Central memory CD8-positive, alpha-beta T cell (primary cell): ENCODE results near the gene TMEM116.
"Not testable (repeated sequence)": the region's sequence is repeated elsewhere in the genome, so short reads cannot be mapped to it uniquely, and the experiment has no call there.

Experiments
- ATAC-seq: fragments of 150-1000 bp; cut with Tn5 transposase; replicated peaks from 2 replicates; pipeline ENCODE4 v1.10.0; 2022; ENCODE audit warnings: mild to moderate bottlenecking, moderate FRiP score, moderate number of reproducible peaks; ENCODE audit not compliant: poor library complexity, severe bottlenecking; ENCODE audit errors: extremely low read depth
- DNase-seq, 2 donors: peaks; one replicate each; pipeline ENCODE4 v3.0.0; 2021; ENCODE audit warnings: low spot score in 2 of 2
- H3K27ac Mint-ChIP-seq: one replicate; pipeline ENCODE4 v1.8.0; 2022; ENCODE audit warnings: low read depth, mild to moderate bottlenecking, moderate library complexity, mixed read lengths
- H3K27me3 Mint-ChIP-seq: one replicate; pipeline ENCODE4 v1.8.0; 2022; ENCODE audit warnings: mixed read lengths
- H3K36me3 Mint-ChIP-seq: one replicate; pipeline ENCODE4 v1.8.0; 2022; ENCODE audit warnings: mild to moderate bottlenecking, moderate library complexity, mixed read lengths; ENCODE audit not compliant: insufficient read depth
- H3K4me1 Mint-ChIP-seq: one replicate; pipeline ENCODE4 v1.8.0; 2022; ENCODE audit warnings: mixed read lengths
- H3K4me3 Mint-ChIP-seq: one replicate; pipeline ENCODE4 v1.8.0; 2022; ENCODE audit warnings: mild to moderate bottlenecking, moderate library complexity, mixed read lengths
- H3K9me3 Mint-ChIP-seq: one replicate; pipeline ENCODE4 v1.8.0; 2022; ENCODE audit warnings: mixed read lengths

Gene TMEM116

DNA sequence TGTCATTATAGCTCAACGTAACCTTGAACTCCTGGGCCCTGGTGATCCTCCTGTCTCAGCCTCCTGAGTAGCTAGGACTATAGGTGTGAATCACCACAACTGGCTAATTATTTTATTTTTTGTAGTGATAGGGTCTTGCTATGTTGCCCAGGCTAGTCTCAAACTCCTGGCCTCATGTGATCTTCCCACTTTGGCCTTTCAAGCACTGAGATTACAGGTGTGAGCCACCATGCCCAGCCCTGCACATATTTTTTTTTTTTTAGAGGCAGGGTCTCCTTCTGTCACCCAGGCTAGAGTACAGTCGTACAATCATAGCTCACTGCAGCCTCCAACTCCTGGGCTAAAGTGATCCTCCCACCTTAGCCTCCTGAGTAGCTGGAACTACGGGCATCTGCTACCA lies 8.9 kb downstream of the TMEM116 start:
- Mint-ChIP-seq H3K27ac (no peak overlapping the region), H3K9me3 (no peaks in the 10 kb centered on the region), H3K27me3 (no peaks in the 10 kb centered on the region), H3K36me3 (peaks cover 2% of the 10 kb centered on the region), H3K4me3 (no peak overlapping the region), H3K4me1 (peaks cover 33% of the 10 kb centered on the region)
- DNase-seq (no peak), ATAC-seq (no peak)

DNA sequence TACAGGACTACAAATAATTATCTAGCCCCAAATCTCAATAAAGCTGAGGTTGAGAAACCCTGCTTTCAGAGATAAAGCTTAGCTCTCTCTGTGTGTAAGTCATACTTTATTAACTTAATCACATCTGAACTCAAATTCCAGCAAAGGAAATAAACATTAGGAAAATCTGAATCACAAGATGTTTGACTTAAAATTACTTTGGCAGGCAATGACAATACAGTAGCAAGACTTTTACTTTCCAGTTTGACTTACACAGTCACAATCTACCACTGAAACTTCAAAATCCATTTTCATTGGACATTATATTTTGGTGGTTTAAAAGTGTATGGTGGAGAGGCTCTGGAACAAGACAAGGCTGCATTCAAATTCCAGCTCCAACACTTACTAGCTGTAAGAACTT lies 11.4 kb downstream of the TMEM116 start:
- Mint-ChIP-seq H3K36me3 (peaks cover 2% of the 10 kb centered on the region), H3K4me1 (peaks cover 55% of the 10 kb centered on the region), H3K4me3 (peak overlapping the region; percentile 84), H3K27ac (peak overlapping the region; percentile 94), H3K9me3 (no peaks in the 10 kb centered on the region), H3K27me3 (no peaks in the 10 kb centered on the region)
- DNase-seq (no peak), ATAC-seq (no peak)

DNA sequence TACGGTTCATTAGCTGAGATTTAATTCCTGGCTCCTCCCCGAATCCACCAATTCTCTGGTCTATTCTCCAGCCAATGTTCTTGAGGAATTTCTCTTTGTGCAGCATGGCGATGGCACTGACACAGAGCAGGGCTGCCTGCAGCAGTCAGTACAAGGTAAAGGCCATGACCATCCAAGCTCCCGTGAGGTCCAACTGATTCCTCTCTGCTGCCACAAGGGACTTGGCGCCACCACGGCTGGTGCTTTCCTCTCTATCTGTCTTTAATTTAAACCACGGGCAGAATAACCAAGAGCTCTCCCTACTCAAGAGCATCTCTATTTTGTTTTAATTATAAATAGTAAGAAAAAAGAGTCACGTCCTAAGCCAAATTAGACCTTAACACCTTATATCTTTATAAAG lies 12.1 kb downstream of the TMEM116 start:
- peaks cover 55% of the 10 kb centered on the region for H3K4me1 Mint-ChIP-seq
- H3K27ac Mint-ChIP-seq = peak overlapping the region; percentile 94

DNA sequence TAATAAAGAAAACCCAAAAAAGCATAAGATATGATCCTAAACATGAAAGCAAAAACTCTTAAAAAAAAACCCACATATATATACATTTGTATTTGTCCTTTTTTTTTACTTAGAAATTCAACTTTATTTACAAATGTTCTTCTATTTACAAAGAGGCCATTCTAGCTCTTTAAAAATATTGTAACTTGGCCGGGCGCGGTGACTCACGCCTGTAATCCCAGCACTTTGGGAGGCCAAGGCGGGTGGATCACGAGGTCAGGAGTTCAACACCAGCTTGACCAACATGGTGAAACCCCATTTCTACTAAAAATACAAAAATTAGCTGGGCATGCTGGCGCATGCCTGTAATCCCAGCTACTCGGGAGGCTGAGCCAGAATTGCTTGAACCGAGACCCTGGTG lies 13.8 kb downstream of the TMEM116 start:
- not testable (repeated sequence) for H3K36me3 Mint-ChIP-seq, H3K9me3 Mint-ChIP-seq, DNase-seq, ATAC-seq, H3K27me3 Mint-ChIP-seq
- Mint-ChIP-seq H3K4me1 (peaks cover 63% of the 10 kb centered on the region), H3K27ac (peak overlapping the region; percentile 71), H3K4me3 (peak overlapping the region; percentile 39)

More for the DNA sequence above, 12.1 kb downstream of the TMEM116 start:
- no peak for ATAC-seq
- H3K27me3 Mint-ChIP-seq = no peaks in the 10 kb centered on the region
- DNase-seq = no peak
- peak overlapping the region; percentile 84 for H3K4me3 Mint-ChIP-seq
- no peaks in the 10 kb centered on the region for H3K9me3 Mint-ChIP-seq
- H3K36me3 Mint-ChIP-seq = peaks cover 2% of the 10 kb centered on the region

DNA sequence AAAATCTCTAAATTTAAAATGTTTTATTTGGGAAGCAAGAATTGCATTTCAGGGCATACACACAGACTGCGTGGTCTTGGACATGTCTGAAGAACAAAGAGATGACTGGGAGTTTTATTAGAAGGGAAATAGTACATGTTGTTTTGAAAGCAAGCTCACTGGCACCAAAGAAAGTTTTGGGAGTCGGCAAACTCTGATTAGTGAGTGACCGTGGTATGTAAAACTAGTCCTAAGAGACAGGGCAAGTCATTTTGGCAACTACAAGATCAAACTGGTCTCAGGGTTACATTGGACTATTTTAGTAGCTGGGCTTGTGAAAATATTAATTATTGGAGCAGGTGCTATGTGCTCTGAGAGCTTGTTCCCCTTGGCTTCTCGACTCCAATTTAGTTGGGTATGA lies 14.9 kb downstream of the TMEM116 start:
- Mint-ChIP-seq H3K4me1 (peaks cover 74% of the 10 kb centered on the region), H3K27ac (no peak overlapping the region), H3K4me3 (no peak overlapping the region), H3K36me3 (peaks cover 8% of the 10 kb centered on the region), H3K27me3 (no peaks in the 10 kb centered on the region), H3K9me3 (no peaks in the 10 kb centered on the region)
- DNase-seq (no peak), ATAC-seq (no peak)

DNA sequence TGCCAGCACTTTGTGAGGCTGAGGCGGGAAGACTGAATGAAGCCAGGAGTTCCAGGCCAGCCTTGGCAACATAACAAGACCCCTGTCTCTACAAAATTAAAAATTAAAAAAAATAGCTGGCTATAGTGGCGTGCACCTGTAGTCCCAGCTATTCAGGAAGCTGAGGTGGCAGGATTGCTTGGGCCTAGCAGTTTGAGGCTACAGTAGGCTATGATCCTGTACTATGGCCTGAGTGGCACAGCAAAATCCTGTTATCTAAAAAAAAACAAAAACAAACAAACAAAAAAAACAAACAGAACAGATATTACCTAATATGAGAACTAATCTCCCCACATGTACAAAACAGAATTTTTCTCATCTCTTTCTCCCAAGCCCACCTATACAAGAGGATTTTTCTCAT lies 15.7 kb downstream of the TMEM116 start:
- peaks cover 8% of the 10 kb centered on the region for H3K36me3 Mint-ChIP-seq
- peaks cover 75% of the 10 kb centered on the region for H3K4me1 Mint-ChIP-seq
- H3K27ac Mint-ChIP-seq = peak overlapping the region; percentile 80
- no peaks in the 10 kb centered on the region for H3K27me3 Mint-ChIP-seq
- H3K9me3 Mint-ChIP-seq = no peaks in the 10 kb centered on the region
- ATAC-seq (no peak), DNase-seq (no peak)
- peak overlapping the region; percentile 42 for H3K4me3 Mint-ChIP-seq

DNA sequence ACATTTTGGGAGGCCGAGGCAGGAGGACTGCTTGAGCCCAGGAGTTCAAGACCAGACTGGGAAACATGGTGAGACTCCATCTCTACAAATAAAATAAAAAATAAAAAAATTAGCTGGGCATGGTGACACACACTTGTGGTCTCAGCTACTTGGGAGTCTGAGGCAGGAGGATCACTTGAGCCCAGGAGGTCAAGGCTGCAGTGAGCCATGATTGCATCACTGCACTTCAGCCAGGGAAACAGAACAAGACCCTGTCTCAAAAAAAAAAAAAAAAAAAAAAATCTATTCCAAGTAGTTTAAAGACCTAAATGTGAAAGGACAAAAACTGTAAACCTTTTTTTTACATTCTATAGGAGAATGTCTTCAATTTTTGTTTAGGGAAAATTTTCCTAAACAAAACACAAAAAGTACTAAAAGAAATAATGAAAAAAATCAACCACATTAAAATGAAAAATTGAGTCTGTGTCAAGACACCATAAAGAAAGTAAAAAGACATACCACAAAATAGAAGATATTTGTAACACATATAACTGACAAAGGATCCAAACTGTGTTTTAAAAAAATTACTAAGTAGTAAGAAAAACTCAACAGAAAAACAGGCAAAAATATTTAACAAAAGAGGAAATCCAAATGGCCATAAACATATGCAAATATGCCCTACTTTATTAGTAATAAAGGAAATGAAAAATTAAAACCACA lies 17.0 kb downstream of the TMEM116 start:
- H3K4me1 Mint-ChIP-seq = peaks cover 77% of the 10 kb centered on the region
- H3K36me3 Mint-ChIP-seq = peaks cover 12% of the 10 kb centered on the region
- H3K27ac Mint-ChIP-seq = peak overlapping the region; percentile 89
- H3K4me3 Mint-ChIP-seq = peak overlapping the region; percentile 86
- no peaks in the 10 kb centered on the region for H3K27me3 Mint-ChIP-seq
- DNase-seq = no peak
- H3K9me3 Mint-ChIP-seq = no peaks in the 10 kb centered on the region
- ATAC-seq = no peak

DNA sequence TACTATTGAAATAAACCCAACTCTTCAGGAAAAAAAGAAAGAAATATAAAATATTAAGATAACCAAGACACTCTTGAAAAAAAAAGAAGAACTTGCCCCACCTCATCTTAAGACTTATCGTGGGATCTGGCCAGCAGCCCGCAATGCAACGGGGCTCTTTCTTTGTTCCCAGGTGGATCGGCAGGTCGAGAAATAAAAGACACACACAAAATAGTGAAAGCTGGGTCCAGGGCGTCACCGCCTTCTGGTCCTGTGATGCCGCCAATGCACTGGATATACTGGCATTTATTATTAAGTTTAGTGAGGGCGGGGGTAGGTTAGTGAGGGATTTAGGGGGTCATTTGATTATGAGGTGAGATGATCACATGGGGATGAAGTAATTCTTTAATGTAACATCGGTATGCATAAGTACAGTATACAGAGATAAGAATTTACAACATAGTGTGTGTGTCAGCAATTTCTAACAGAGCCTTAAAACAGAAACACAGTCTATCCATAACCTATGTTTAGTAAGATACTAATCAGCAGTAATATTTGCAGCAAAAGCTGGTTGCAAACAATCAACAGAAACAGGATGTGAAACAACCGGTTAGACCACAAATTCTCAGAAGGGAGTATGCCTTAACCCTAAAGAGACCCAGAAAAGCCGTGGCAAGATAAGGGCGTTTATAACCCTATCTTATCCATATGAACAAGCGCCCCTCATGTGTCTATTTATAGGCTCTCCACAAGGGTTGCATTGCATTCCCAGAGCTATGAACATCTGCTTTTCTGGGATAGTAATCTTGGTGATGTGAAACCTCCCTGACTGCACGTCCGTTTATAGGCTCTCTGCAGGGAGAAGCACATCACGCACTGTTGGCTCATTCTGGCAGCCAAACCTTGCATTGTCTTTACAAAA lies 18.5 kb downstream of the TMEM116 start:
- Mint-ChIP-seq H3K36me3 (peaks cover 13% of the 10 kb centered on the region), H3K4me1 (peaks cover 75% of the 10 kb centered on the region), H3K27ac (peak overlapping the region; percentile 89), H3K4me3 (peak overlapping the region; percentile 86)
- H3K27me3 Mint-ChIP-seq, H3K9me3 Mint-ChIP-seq: not testable (repeated sequence)
- ATAC-seq (peak; percentile 52), DNase-seq (peak in 1 of 2 donors; percentile 31)

- Mint-ChIP-seq H3K27me3 (no peaks in the 10 kb centered on the region), H3K36me3 (peaks cover 16% of the 10 kb centered on the region), H3K27ac (peak overlapping the region; percentile 89), H3K4me3 (peak overlapping the region; percentile 86), H3K9me3 (no peaks in the 10 kb centered on the region), H3K4me1 (peaks cover 77% of the 10 kb centered on the region)
- ATAC-seq (peak; percentile 67), DNase-seq (no peak)
These were observed 19.4 kb downstream of the TMEM116 start for GRCh38 chr12:111993292-111994150.

DNA sequence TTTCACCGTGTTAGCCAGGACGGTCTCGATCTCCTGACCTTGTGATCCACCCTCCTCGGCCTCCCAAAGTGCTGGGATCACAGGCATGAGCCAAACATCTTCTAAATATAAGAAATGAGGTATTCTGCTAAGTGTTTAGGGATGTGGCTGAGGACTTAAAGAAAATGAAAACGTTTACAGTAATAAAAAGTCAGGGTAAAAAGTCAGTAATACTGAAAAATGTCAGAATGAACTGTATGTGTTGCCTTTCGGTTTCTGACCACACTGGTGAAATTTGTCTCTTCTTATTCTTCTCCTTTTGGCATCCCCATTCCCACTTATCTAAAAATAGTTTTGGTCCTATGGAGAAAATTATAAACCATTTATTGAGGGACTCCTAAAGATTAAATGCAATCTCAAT lies 20.5 kb downstream of the TMEM116 start:
- Mint-ChIP-seq H3K9me3 (no peaks in the 10 kb centered on the region), H3K4me3 (peak overlapping the region; percentile 86), H3K4me1 (peaks cover 67% of the 10 kb centered on the region), H3K27me3 (no peaks in the 10 kb centered on the region), H3K27ac (peak overlapping the region; percentile 89), H3K36me3 (peaks cover 16% of the 10 kb centered on the region)
- no peak for DNase-seq
- no peak for ATAC-seq

GRCh38 chr12:111991946-111992345 lies 21.0 kb downstream of the TMEM116 start:
- Mint-ChIP-seq H3K27ac (peak overlapping the region; percentile 89), H3K9me3 (no peaks in the 10 kb centered on the region), H3K4me3 (peak overlapping the region; percentile 86), H3K36me3 (peaks cover 16% of the 10 kb centered on the region), H3K4me1 (peaks cover 62% of the 10 kb centered on the region), H3K27me3 (no peaks in the 10 kb centered on the region)
- no peak for DNase-seq
- ATAC-seq = peak; percentile 11

DNA sequence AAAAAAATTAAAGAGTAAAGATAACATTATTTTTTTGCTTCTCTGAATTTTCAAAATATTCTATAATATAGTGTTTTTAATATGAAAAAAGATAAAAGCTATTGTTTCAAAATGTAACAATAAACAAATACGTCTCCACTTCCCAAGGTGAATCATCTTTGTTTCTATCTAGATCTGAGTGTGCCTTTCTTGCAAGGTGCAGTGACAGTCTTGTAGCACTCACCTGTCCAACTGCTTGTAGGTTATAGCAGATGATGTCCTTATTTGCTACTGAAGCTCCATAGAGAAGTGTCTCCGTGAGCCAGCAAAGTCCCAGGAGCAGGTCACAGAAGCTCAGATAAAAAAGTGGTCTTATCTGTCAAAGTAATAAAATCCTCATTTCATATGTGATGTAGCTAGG lies 21.4 kb downstream of the TMEM116 start:
- peaks cover 58% of the 10 kb centered on the region for H3K4me1 Mint-ChIP-seq
- peak overlapping the region; percentile 89 for H3K27ac Mint-ChIP-seq
- peaks cover 16% of the 10 kb centered on the region for H3K36me3 Mint-ChIP-seq
- H3K9me3 Mint-ChIP-seq = no peaks in the 10 kb centered on the region
- peak overlapping the region; percentile 86 for H3K4me3 Mint-ChIP-seq
- no peak for DNase-seq
- H3K27me3 Mint-ChIP-seq = no peaks in the 10 kb centered on the region
- ATAC-seq = no peak
